K562 (cell line): ENCODE data around the gene SNCB. TPM values are rescaled to one million over a fixed set of nuclear protein-coding genes. Genes with fewer than 3 reads are reported as not detected.

Experiments used
- ATAC-seq: fragments of 200-7000 bp; cut with Tn5 transposase; 3 replicates; pipeline ENCODE4 v1.9.1; 2020; ENCODE audit warnings: moderate library complexity
- BruUV-seq: library from RNA; stranded (reverse); fragments of 400-500 nt; replicated peaks from 2 replicates; lab custom pipeline; 2021; lab: Mats Ljungman, UMichigan
- CTCF ChIA-PET: fragments of 300-600 bp; formaldehyde crosslinking; extraction: SDS; loops from one replicate; lab custom pipeline; 2021; ENCODE audit warnings: low intra/inter-chr PET ratio; lab: Yijun Ruan, JAX
- POLR2A ChIA-PET: fragments of 300-600, 350-650 bp; sonication (Branson Sonifier 250); formaldehyde crosslinking; extraction: SDS; loops from one replicate; lab custom pipeline; 2021; ENCODE audit warnings: antibody characterized with exemption, inconsistent platforms; lab: Yijun Ruan, JAX
- DNase-seq, 4 experiments: peaks; one replicate each; pipeline versions ENCODE4 v3.0.0 to v3.0.0-alpha.2; 2011 to 2018; ENCODE audit warnings: low spot score in 3 of 4, mixed read lengths in 3 of 4; ENCODE audit errors: extremely low read depth in 1 of 4
- FAIRE-seq: peaks from 2 replicates; lab custom pipeline; 2011; peaks lifted over from hg19 to GRCh38; lab: Jason Lieb, UNC
- H2AFZ ChIP-seq: 2 replicates; pipeline ENCODE4 v1.6.0; 2011; ENCODE audit warnings: low read depth, low read length, control low read depth, inconsistent platforms
- H3K27ac ChIP-seq: fragments of 200-600 bp; 3 replicates; pipeline ENCODE4 v1.8.0; 2011; ENCODE audit warnings: low read depth, mild to moderate bottlenecking, control low read depth, inconsistent platforms, low read length, moderate library complexity, mixed read lengths; ENCODE audit errors: extremely low read depth
- H3K27me3 ChIP-seq, 2 experiments: fragments of 300-600 bp in 1 of 2; 2 replicates in 1 of 2; 3 replicates in 1 of 2; pipeline versions ENCODE4 v1.6.0 to v1.8.0; 2011; ENCODE audit warnings: inconsistent platforms in 2 of 2, low read length in 2 of 2, mild to moderate bottlenecking in 1 of 2, mixed read lengths in 1 of 2, moderate library complexity in 1 of 2; ENCODE audit not compliant: control insufficient read depth in 2 of 2, insufficient read depth in 2 of 2
- H3K36me3 ChIP-seq: fragments of 300-600 bp; 3 replicates; pipeline ENCODE4 v1.8.0; 2011; ENCODE audit warnings: mild to moderate bottlenecking, low read length, inconsistent platforms; ENCODE audit not compliant: control insufficient read depth, insufficient read depth
- H3K4me1 ChIP-seq, 2 experiments: fragments of 200-600 bp in 1 of 2; replicated peaks in 1 of 2; 2 replicates in 1 of 2; 3 replicates in 1 of 2; pipeline versions ENCODE4 v1.5.1 to v1.8.0; 2011; ENCODE audit warnings: inconsistent platforms in 2 of 2, low read length in 2 of 2, mild to moderate bottlenecking in 1 of 2, mixed read lengths in 1 of 2, moderate library complexity in 1 of 2; ENCODE audit not compliant: control insufficient read depth in 2 of 2, insufficient read depth in 2 of 2
- H3K4me2 ChIP-seq: 2 replicates; pipeline ENCODE4 v1.6.1; 2011; ENCODE audit warnings: low read length, control low read depth, inconsistent platforms, mixed read lengths; ENCODE audit not compliant: insufficient read depth
- H3K4me3 ChIP-seq: fragments of 200-600 bp; sonication (generic), shearing (Covaris generic); 2 replicates; pipeline ENCODE4 v1.5.1; 2016; ENCODE audit warnings: control low read depth, inconsistent platforms
- H3K79me2 ChIP-seq: fragments of 200-600 bp; 3 replicates; pipeline ENCODE4 v1.8.0; 2011; ENCODE audit warnings: low read length, inconsistent platforms; ENCODE audit not compliant: control insufficient read depth, insufficient read depth
- H3K9ac ChIP-seq, 2 experiments: 2 replicates each; pipeline versions ENCODE4 v1.6.0 to v1.6.1; 2011; ENCODE audit warnings: low read depth in 2 of 2, low read length in 2 of 2, control low read depth in 1 of 2, inconsistent platforms in 1 of 2, mild to moderate bottlenecking in 1 of 2, mixed read lengths in 1 of 2; ENCODE audit not compliant: insufficient read depth in 1 of 2
- H3K9me1 ChIP-seq: one replicate; pipeline ENCODE4 v1.6.0; 2011; ENCODE audit warnings: inconsistent platforms, mild to moderate bottlenecking, low read length, moderate library complexity; ENCODE audit not compliant: control insufficient read depth, insufficient read depth
- H3K9me3 ChIP-seq: replicated peaks from 2 replicates; pipeline ENCODE4 v1.5.1; 2011; ENCODE audit warnings: low read depth, low read length, inconsistent platforms; ENCODE audit not compliant: control insufficient read depth, insufficient read depth
- H4K20me1 ChIP-seq: replicated peaks from 2 replicates; pipeline ENCODE4 v1.6.1; 2011; ENCODE audit warnings: low read length, inconsistent platforms, mixed read lengths; ENCODE audit not compliant: control insufficient read depth, insufficient read depth
- BDP1 ChIP-seq: IDR thresholded peaks from 3 replicates; pipeline ENCODE4 v1.6.1; 2011; ENCODE audit not compliant: insufficient read length, insufficient read depth
- HNRNPL ChIP-seq: fragments of 200-400 bp; formaldehyde crosslinking; IDR thresholded peaks from 2 replicates; pipeline ENCODE4 v1.6.1; 2017; ENCODE audit warnings: low read depth, mild to moderate bottlenecking, low read length
- MEIS2 ChIP-seq: fragments of 450-650 bp; IDR thresholded peaks from 2 replicates; pipeline ENCODE4 v1.6.1; 2014; ENCODE audit warnings: mild to moderate bottlenecking; ENCODE audit not compliant: partially characterized antibody
- PRDM10 ChIP-seq: fragments of 450-650 bp; IDR thresholded peaks from 2 replicates; pipeline ENCODE4 v1.6.1; 2018; ENCODE audit not compliant: partially characterized antibody
- PREB ChIP-seq: sonication (generic); formaldehyde crosslinking; IDR thresholded peaks from 2 replicates; pipeline ENCODE4 v1.8.1; 2023; ENCODE audit warnings: mild to moderate bottlenecking, missing genetic modification reagents
- SAFB ChIP-seq: fragments of 200-400 bp; formaldehyde crosslinking; IDR thresholded peaks from 2 replicates; pipeline ENCODE4 v1.6.1; 2017; ENCODE audit warnings: low read depth, low read length, borderline replicate concordance
- ZNF165 ChIP-seq: fragments of 250-450 bp; sonication (Bioruptor Pico); IDR thresholded peaks from 2 replicates; pipeline ENCODE4 v1.4.0; 2020; ENCODE audit warnings: borderline replicate concordance
- WGBS: fragments of 100-300 bp; shearing (Covaris generic); methylation state at CpG from one replicate; pipeline ENCODE4 v1.1.6; 2016; ENCODE audit warnings: low coverage, mixed read lengths; ENCODE audit not compliant: insufficient coverage; ENCODE audit errors: missing lambda C conversion rate; 5-methylcytosine and 5-hydroxymethylcytosine counted together
- in situ Hi-C: fragments of 300-500 bp; cut with MboI; formaldehyde crosslinking; loops from 4 replicates; pipeline ENCODE4 v1.15.0; 2018; ENCODE audit warnings: inconsistent platforms, mixed read lengths
- intact Hi-C: fragments of 100-400 bp; cut with micrococcal nuclease; formaldehyde crosslinking; loops from 2 replicates; pipeline ENCODE4 v1.14.2; 2022
- polyA plus RNA-seq, 8 experiments: library from polyadenylated mRNA; depleted of rRNA in 4 of 8; stranded (reverse) in 5 of 8; unstranded in 3 of 8; fragments of >200 nt; fragmentation: Nextera tagmentation in 2 of 8; fragmentation: Illumina TruSeq in 1 of 8; extraction: Ambion mirVana in 2 of 8; extraction: Trizol in 1 of 8; gene quantifications; 2 replicates each; pipeline versions ENCODE4 v1.2.1 to v1.2.3, GENCODE V29; 2011 to 2014; ENCODE audit warnings: inconsistent platforms in 1 of 8, missing spikeins in 1 of 8
- total RNA-seq, 7 experiments: library from RNA; depleted of rRNA in 6 of 7; stranded (reverse); fragments of >200 nt in 6 of 7; fragmentation: Illumina TruSeq in 2 of 7; extraction: Trizol in 2 of 7; gene quantifications; 2 replicates each; pipeline versions ENCODE4 v1.2.1 to v1.2.3, GENCODE V29; 2011 to 2021; ENCODE audit warnings: low replicate concordance in 1 of 7

Gene SNCB
- total and polyA plus RNA-seq, 9 of the 15 experiments (the other 6 are each of a cell fraction or from before 2014, with no cell fraction given): not detected

- Histone ChIP-seq H4K20me1 (peaks cover 13% of the 10 kb centered on the region; the same call in 1 of the 2 replicates), H3K4me3 (no peak overlapping the region), H2AFZ (no peak overlapping the region), H3K9me3 (no peaks in the 10 kb centered on the region; the same call in 1 of the 2 replicates), H3K9me1 (no peaks in the 10 kb centered on the region), H3K36me3 (no peaks in the 10 kb centered on the region), H3K27me3 (peaks cover 26 to 62% of the 10 kb centered on the region in 2 experiments), H3K9ac (no peak overlapping the region), H3K27ac (no peak overlapping the region), H3K4me2 (no peak overlapping the region), H3K79me2 (no peaks in the 10 kb centered on the region), H3K4me1 (peaks cover 0 to 16% of the 10 kb centered on the region in 2 experiments; a peak in 2 of 5 replicates)
- 12% methylated on average over 10 of the region's 10 CpGs for WGBS
- in situ Hi-C loops: loop anchor here (5.0 to 10.0 kb wide), 2 partner anchors 291 to 449 kb away; no protein-coding TSS in a partner anchor
- intact Hi-C loops: loop anchor here (10.0 kb wide), 1 partner anchor 141 kb away; no protein-coding TSS in a partner anchor
- BruUV-seq: no TSS peak
- DNase-seq (no peak), FAIRE-seq (no peak), ATAC-seq (no peak)
- CTCF ChIA-PET: no interaction called here
- TF ChIP-seq PREB (CRISPR knock-in tag): no peak
- TF ChIP-seq HNRNPL: no peak
- TF ChIP-seq ZNF165 (CRISPR knock-in tag): no peak
- TF ChIP-seq BDP1: no peak
- TF ChIP-seq PRDM10: no peak
- TF ChIP-seq MEIS2: no peak
- TF ChIP-seq SAFB: no peak
- POLR2A ChIA-PET: interaction anchor here (1.4 kb wide), 1 partner anchor 13 kb away, joined by 4 read pairs; no protein-coding TSS in a partner anchor
Measured at GRCh38 chr5:176663566-176663965, 33.2 kb upstream of the SNCB start.
